ENCODE data around the gene DEFB108B. TPM values are rescaled to one million over a fixed set of nuclear protein-coding genes. Genes with fewer than 3 reads are reported as not detected.

Gene DEFB108B, protein sequence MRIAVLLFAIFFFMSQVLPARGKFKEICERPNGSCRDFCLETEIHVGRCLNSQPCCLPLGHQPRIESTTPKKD
- not detected in 2 replicates for total RNA-seq

GRCh38 chr11:71832811-71833210 is at the start of gene DEFB108B:
Gene DEFB108B, plus strand, starts transcription at chr11:71833200. Its CDS starts 0 bp downstream, at chr11:71833200.

GRCh38 chr11:71878059-71878458 is 45.1 kb downstream of the DEFB108B start, which contains the start of gene DEFB131B:
Gene DEFB131B, plus strand, starts transcription at chr11:71878453. Its CDS starts 0 bp downstream, at chr11:71878453.

Other genes starting within 250 kb of the DEFB108B start
- gene DEFB131B, start 45.3 kb downstream of the DEFB108B start, total RNA-seq, result not detected in 2 replicates
- 5.5 and 8.9 TPM in 2 replicates for gene XNDC1N, start 95.4 kb downstream of the DEFB108B start, total RNA-seq
- gene RNF121, start 95.8 kb downstream of the DEFB108B start, total RNA-seq, result 49.9 and 53.7 TPM in 2 replicates
- 2.7 and 4.5 TPM in 2 replicates for gene IL18BP, start 165.7 kb downstream of the DEFB108B start, total RNA-seq
- gene NUMA1, start 247.3 kb downstream of the DEFB108B start, total RNA-seq, result 121 and 150 TPM in 2 replicates
- gene LRRC51, start 247.7 kb downstream of the DEFB108B start, total RNA-seq, result 2.4 and 4.3 TPM in 2 replicates